Stimulated activated naive CD8-positive, alpha-beta T cell treated with anti-CD3 and anti-CD28 coated beads, Interleukin-15, amount 100 ng/mL, for 72 hours (primary cell): ENCODE results near the gene STRIP2.

ENCODE experiments used
- ATAC-seq: fragments of 150-1000 bp; cut with Tn5 transposase; 2 replicates; pipeline ENCODE4 v1.10.0; 2021; ENCODE audit warnings: mild to moderate bottlenecking, moderate library complexity
- DNase-seq, 2 donors: peaks; one replicate each; pipeline ENCODE4 v3.0.0; 2021 to 2022
- H3K27ac Mint-ChIP-seq, 2 donors: one replicate each; pipeline ENCODE4 v1.8.0; 2022; ENCODE audit warnings: mild to moderate bottlenecking in 2 of 2, mixed read lengths in 2 of 2, moderate library complexity in 2 of 2
- H3K27me3 Mint-ChIP-seq: one replicate; pipeline ENCODE4 v1.8.0; 2022; ENCODE audit warnings: mixed read lengths
- H3K4me1 Mint-ChIP-seq: one replicate; pipeline ENCODE4 v1.8.0; 2022; ENCODE audit warnings: mild to moderate bottlenecking, mixed read lengths
- H3K4me3 Mint-ChIP-seq, 2 donors: one replicate each; pipeline ENCODE4 v1.8.0; 2022; ENCODE audit warnings: mild to moderate bottlenecking in 2 of 2, mixed read lengths in 2 of 2, moderate library complexity in 1 of 2
- H3K9me3 Mint-ChIP-seq, 2 donors: one replicate each; pipeline ENCODE4 v1.8.0; 2022; ENCODE audit warnings: mixed read lengths in 2 of 2

Gene STRIP2

DNA sequence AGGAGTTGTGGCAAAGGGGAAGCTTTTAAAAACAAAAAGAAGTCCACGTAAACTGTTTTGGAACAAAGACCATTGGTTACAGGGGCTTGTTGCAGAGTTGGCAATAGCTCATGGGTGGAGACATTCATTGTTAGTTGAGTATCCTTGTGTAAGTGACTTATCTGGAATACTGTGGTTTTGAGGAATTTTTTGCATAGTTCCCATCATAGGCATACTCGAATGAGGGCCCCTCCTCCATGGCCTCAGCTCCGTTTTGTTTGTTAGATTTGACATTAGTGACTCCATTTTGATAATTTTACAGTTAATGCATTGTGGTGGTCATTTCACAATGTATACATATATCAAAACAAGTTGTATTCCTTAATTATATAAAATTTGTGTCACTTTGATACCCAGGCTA lies 55.3 kb downstream of the STRIP2 start:
- Mint-ChIP-seq H3K4me1 (peaks cover 7% of the 10 kb centered on the region), H3K27me3 (peaks cover 6% of the 10 kb centered on the region), H3K27ac (no peak overlapping the region), H3K4me3 (no peak overlapping the region), H3K9me3 (peaks cover 0 to 5% of the 10 kb centered on the region in 2 donors)
- ATAC-seq (no peak), DNase-seq (no peak)

GRCh38 chr7:129492391-129492790 lies 58.2 kb downstream of the STRIP2 start:
- H3K4me1 Mint-ChIP-seq = peaks cover 13% of the 10 kb centered on the region
- H3K27ac Mint-ChIP-seq = no peak overlapping the region
- ATAC-seq (no peak), DNase-seq (no peak)
- peaks cover 0 to 5% of the 10 kb centered on the region in 2 donors for H3K9me3 Mint-ChIP-seq
- peaks cover 14% of the 10 kb centered on the region for H3K27me3 Mint-ChIP-seq
- H3K4me3 Mint-ChIP-seq = no peak overlapping the region

DNA sequence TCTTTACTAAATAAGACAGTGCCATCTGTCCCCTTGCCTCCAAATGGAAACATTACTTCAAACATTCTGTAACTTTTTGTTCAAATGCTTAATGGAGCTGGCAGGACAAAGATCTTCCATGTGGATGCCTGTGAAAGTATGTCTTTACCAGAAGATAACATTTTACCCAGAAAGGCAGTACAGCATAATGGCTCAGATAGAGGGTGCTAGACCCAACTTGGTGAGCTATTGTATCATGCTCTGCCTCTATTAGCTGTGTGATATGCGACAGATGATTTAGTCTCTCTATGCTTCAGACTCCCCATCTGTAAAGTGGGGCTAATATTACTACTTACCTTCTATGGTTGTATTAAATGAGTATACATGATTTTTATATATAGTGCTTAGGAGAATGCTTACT lies 59.3 kb downstream of the STRIP2 start:
- Mint-ChIP-seq H3K27me3 (peaks cover 21% of the 10 kb centered on the region), H3K4me3 (no peak overlapping the region), H3K4me1 (peaks cover 13% of the 10 kb centered on the region), H3K9me3 (peaks cover 0 to 5% of the 10 kb centered on the region in 2 donors), H3K27ac (no peak overlapping the region)
- ATAC-seq = no peak
- DNase-seq = no peak

- Mint-ChIP-seq H3K27ac (no peak overlapping the region), H3K27me3 (peaks cover 17% of the 10 kb centered on the region), H3K4me1 (peaks cover 13% of the 10 kb centered on the region), H3K4me3 (no peak overlapping the region), H3K9me3 (peaks cover 0 to 2% of the 10 kb centered on the region in 2 donors)
- DNase-seq = no peak
- peak; percentile 50 for ATAC-seq
These were observed 59.8 kb downstream of the STRIP2 start for GRCh38 chr7:129494041-129494440.

- Mint-ChIP-seq H3K27ac (no peak overlapping the region), H3K4me3 (no peak overlapping the region)
These were observed 61.8 kb downstream of the STRIP2 start for GRCh38 chr7:129495987-129496386.

GRCh38 chr7:129496653-129497052 lies 62.4 kb downstream of the STRIP2 start:
- peaks cover 19% of the 10 kb centered on the region for H3K4me1 Mint-ChIP-seq
- ATAC-seq (no peak), DNase-seq (no peak)
- no peak overlapping the region for H3K4me3 Mint-ChIP-seq
- H3K27ac Mint-ChIP-seq = no peak overlapping the region
- peaks cover 15% of the 10 kb centered on the region for H3K27me3 Mint-ChIP-seq
- H3K9me3 Mint-ChIP-seq = no peaks in the 10 kb centered on the region

More at GRCh38 chr7:129495987-129496386, 61.8 kb downstream of the STRIP2 start:
- Mint-ChIP-seq H3K4me1 (peaks cover 13% of the 10 kb centered on the region), H3K9me3 (no peaks in the 10 kb centered on the region), H3K27me3 (peaks cover 15% of the 10 kb centered on the region)
- DNase-seq (no peak), ATAC-seq (no peak)

- Mint-ChIP-seq H3K4me1 (peaks cover 23% of the 10 kb centered on the region), H3K27ac (no peak overlapping the region), H3K27me3 (peaks cover 15% of the 10 kb centered on the region), H3K9me3 (no peaks in the 10 kb centered on the region), H3K4me3 (no peak overlapping the region)
- ATAC-seq (no peak), DNase-seq (no peak)
These were observed 62.9 kb downstream of the STRIP2 start for GRCh38 chr7:129497156-129497555.

DNA sequence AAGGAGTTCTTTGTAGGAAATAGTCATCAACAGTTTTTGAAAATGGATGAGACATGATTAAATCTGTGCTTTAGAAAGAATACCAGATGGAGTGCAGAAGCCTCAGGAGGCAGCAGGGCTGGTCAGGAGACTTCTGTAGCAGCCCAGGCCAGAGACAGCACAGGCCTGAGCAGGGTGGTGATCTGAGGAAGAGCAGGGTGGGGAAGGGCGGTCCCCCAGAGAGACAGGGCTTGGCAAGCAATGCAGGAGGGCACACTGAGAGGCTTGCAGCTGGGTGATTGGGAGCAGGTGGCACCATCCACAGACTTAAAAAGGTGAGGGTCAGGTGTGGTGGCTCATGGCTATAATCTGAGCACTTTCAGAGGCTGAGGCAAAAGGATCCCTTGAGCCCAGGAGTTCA lies 63.8 kb downstream of the STRIP2 start:
- no peak overlapping the region for H3K27ac Mint-ChIP-seq
- H3K4me1 Mint-ChIP-seq = peaks cover 19% of the 10 kb centered on the region
- H3K9me3 Mint-ChIP-seq = no peaks in the 10 kb centered on the region
- DNase-seq (no peak), ATAC-seq (no peak)
- peaks cover 15% of the 10 kb centered on the region for H3K27me3 Mint-ChIP-seq
- no peak overlapping the region for H3K4me3 Mint-ChIP-seq

DNA sequence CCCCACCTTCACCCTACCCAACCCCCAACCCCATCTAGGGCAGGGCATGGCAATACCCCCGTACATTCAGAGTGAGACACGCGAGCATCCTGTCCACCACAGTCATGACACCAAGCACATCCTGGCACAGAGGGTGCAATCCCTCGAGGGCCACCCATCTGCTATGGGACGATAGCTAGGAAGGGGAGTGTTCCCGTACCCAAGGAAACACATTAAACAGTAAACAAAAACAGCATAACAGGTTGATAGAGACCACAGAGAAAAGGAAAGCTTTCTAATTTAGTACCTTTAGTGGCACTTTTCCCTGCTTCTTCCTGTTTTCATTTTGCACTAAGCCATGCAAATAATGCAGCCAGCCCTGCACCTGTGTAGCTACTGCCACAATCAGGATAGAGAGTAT lies 65.8 kb downstream of the STRIP2 start:
- ATAC-seq (no peak), DNase-seq (no peak)
- no peak overlapping the region for H3K4me3 Mint-ChIP-seq
- peaks cover 15% of the 10 kb centered on the region for H3K27me3 Mint-ChIP-seq
- no peak overlapping the region for H3K27ac Mint-ChIP-seq
- no peaks in the 10 kb centered on the region for H3K9me3 Mint-ChIP-seq
- peaks cover 25% of the 10 kb centered on the region for H3K4me1 Mint-ChIP-seq

GRCh38 chr7:129501760-129502707 lies 67.8 kb downstream of the STRIP2 start, which contains the start of gene SMKR1:
Gene SMKR1, plus strand, starts transcription at chr7:129502531. Its CDS starts 294 bp downstream, at chr7:129502825.
- peaks cover 10% of the 10 kb centered on the region for H3K27me3 Mint-ChIP-seq
- H3K27ac Mint-ChIP-seq = peak within 1 kb of the TSS; percentile 51 to 88
- peak; percentile 98 for ATAC-seq
- H3K9me3 Mint-ChIP-seq = no peaks in the 10 kb centered on the region
- peak within 1 kb of the TSS; percentile 71 to 78 for H3K4me3 Mint-ChIP-seq
- peak; percentile 88 to 89 for DNase-seq
- H3K4me1 Mint-ChIP-seq = peaks cover 22% of the 10 kb centered on the region

- DNase-seq (no peak), ATAC-seq (peak; percentile 37)
- H3K9me3 Mint-ChIP-seq = no peaks in the 10 kb centered on the region
- H3K27me3 Mint-ChIP-seq = peaks cover under 1% of the 10 kb centered on the region
- peak overlapping the region; percentile 71 to 78 for H3K4me3 Mint-ChIP-seq
- H3K4me1 Mint-ChIP-seq = peaks cover 29% of the 10 kb centered on the region
- peak overlapping the region; percentile 46 to 88 for H3K27ac Mint-ChIP-seq
These were observed 68.8 kb downstream of the STRIP2 start for GRCh38 chr7:129502708-129503685.

DNA sequence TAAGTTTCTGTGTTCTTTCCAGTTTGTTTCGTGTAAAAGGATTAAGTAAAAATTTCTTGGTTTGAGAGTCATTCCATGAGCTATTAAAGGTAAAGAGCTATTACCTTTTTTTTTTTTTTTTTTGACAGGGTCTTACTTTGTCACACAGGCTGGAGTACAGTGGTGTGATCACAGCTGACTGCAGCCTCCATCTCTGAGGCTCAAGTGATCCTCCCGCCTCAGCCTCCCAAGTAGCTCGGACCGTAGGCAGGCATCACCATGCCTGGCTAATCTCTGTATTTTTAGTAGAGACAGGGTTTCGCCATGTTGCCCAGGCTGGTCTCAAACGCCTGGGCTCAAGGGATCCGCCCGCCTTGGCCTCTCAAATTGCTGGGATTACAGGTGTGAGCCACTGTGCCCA lies 69.5 kb downstream of the STRIP2 start:
- ATAC-seq = no peak
- Mint-ChIP-seq H3K9me3 (no peaks in the 10 kb centered on the region), H3K27ac (no peak overlapping the region), H3K27me3 (no peaks in the 10 kb centered on the region), H3K4me1 (peaks cover 29% of the 10 kb centered on the region), H3K4me3 (peak overlapping the region; percentile 71 to 78)
- no peak for DNase-seq

GRCh38 chr7:129512192-129512591 lies 78.0 kb downstream of the STRIP2 start:
- H3K27ac Mint-ChIP-seq = no peak overlapping the region
- H3K4me3 Mint-ChIP-seq = no peak overlapping the region
- ATAC-seq (no peak), DNase-seq (no peak)
- no peaks in the 10 kb centered on the region for H3K9me3 Mint-ChIP-seq
- peaks cover 5% of the 10 kb centered on the region for H3K4me1 Mint-ChIP-seq
- H3K27me3 Mint-ChIP-seq = no peaks in the 10 kb centered on the region

DNA sequence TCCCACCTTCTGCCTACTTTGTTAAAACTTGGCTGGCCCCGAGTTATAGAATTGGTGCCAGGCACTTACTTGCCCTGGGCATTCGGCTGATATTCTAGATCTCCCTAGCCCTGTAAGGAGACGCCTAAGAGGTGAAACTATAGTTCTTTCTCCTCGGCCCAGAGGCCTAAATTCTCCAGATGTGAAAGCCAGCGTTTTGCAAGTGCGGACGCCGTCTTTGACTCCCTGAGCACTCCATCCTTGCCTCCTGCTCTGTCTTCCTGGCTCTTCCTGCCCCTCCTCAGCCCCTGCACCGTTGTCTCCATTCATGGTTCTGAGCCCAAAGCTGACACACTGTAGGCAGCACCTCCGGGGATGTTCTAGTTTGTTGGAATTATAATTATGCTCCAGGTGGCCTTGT lies 79.3 kb downstream of the STRIP2 start:
- Mint-ChIP-seq H3K4me3 (no peak overlapping the region), H3K27ac (no peak overlapping the region), H3K27me3 (no peaks in the 10 kb centered on the region), H3K4me1 (no peaks in the 10 kb centered on the region), H3K9me3 (no peaks in the 10 kb centered on the region)
- DNase-seq (no peak), ATAC-seq (no peak)

GRCh38 chr7:129514683-129515082 lies 80.5 kb downstream of the STRIP2 start:
- ATAC-seq = no peak
- H3K4me3 Mint-ChIP-seq = no peak overlapping the region
- no peak for DNase-seq
- no peaks in the 10 kb centered on the region for H3K27me3 Mint-ChIP-seq
- no peak overlapping the region for H3K27ac Mint-ChIP-seq
- no peaks in the 10 kb centered on the region for H3K4me1 Mint-ChIP-seq
- H3K9me3 Mint-ChIP-seq = no peaks in the 10 kb centered on the region
